Mucosa of descending colon (tissue), 3 donors: Measurements from ENCODE around the gene CALCOCO1. TPM values are rescaled to one million over a fixed set of nuclear protein-coding genes. Genes with fewer than 3 reads are reported as not detected.
A peak's percentile ranks its signal among the peaks of the same experiment; 100 is the strongest.

Source experiments
- ATAC-seq: fragments of 200-7000 bp; cut with Tn5 transposase; one replicate; pipeline ENCODE4 v1.9.1; 2020; ENCODE audit warnings: mild to moderate bottlenecking, moderate library complexity
- DNase-seq, 3 donors: peaks; one replicate each; pipeline ENCODE4 v3.0.0-alpha.2; 2020
- H3K36me3 ChIP-seq: fragments of 200-600 bp; one replicate; pipeline ENCODE4 v1.8.0; 2021; ENCODE audit warnings: low read depth, mild to moderate bottlenecking
- H3K4me1 ChIP-seq: fragments of 200-600 bp; one replicate; pipeline ENCODE4 v1.8.0; 2021; ENCODE audit warnings: low read depth, mild to moderate bottlenecking
- H3K4me3 ChIP-seq: fragments of 200-600 bp; one replicate; pipeline ENCODE4 v1.8.0; 2021; ENCODE audit warnings: mild to moderate bottlenecking
- H3K9me3 ChIP-seq: fragments of 200-600 bp; one replicate; pipeline ENCODE4 v1.8.0; 2021; ENCODE audit warnings: mild to moderate bottlenecking
- CTCF ChIP-seq: fragments of 200-600 bp; IDR thresholded peaks from one replicate; pipeline ENCODE4 v1.8.0; 2022; ENCODE audit warnings: antibody characterized with exemption, mild to moderate bottlenecking
- intact Hi-C, 2 donors: fragments of 100-400 bp; cut with DNase I in 1 of 2; cut with micrococcal nuclease in 1 of 2; formaldehyde crosslinking; loops; one replicate each; pipeline versions ENCODE4 v1.11.0 to v1.11.1; 2022; cut with DNase I, micrococcal nuclease
- total RNA-seq, 3 donors: library from RNA; stranded (reverse); fragmentation: NEBNext Ultra II Directional in 2 of 3; extraction: Animal tissue kit (Norgen Biotek cat#: 25700) in 2 of 3; gene quantifications; one replicate each; pipeline versions ENCODE4 v1.2.1 to v1.2.4, GENCODE V29; 2021 to 2023
- donor health status: DM: no; HTN: no; CAD: no; lungs with moderate emphysema.
- donor health status: DM: no; HTN: no; CAD: no.
- donor health status: DM: no; HTN: yes; CAD: no.

CALCOCO1 gene
- total RNA-seq, 3 donors from 2014 or later, result 62.2 to 235 (median 119) TPM

- DNase-seq (peak; percentile 92 to 95 (median 93)), ATAC-seq (peak; percentile 95)
- H3K36me3 ChIP-seq, result no peaks in the 10 kb centered on the region
- intact Hi-C loops, result no loop called here
- no peak overlapping the region for H3K4me3 ChIP-seq
- TF ChIP-seq CTCF, result peak; percentile 100
- H3K4me1 ChIP-seq, result peaks cover 19% of the 10 kb centered on the region
- H3K9me3 ChIP-seq, result no peaks in the 10 kb centered on the region
Observed at GRCh38 chr12:53746592-53747092, 19.4 kb upstream of the CALCOCO1 start.

- ATAC-seq (no peak), DNase-seq (no peak)
- peaks cover 8% of the 10 kb centered on the region for H3K4me1 ChIP-seq
- TF ChIP-seq CTCF, result no peak
- no peak overlapping the region for H3K4me3 ChIP-seq
- no peaks in the 10 kb centered on the region for H3K9me3 ChIP-seq
- H3K36me3 ChIP-seq, result no peaks in the 10 kb centered on the region
- intact Hi-C loops, result loop anchor here (5.0 kb wide), 1 partner anchor 42 kb away; no protein-coding TSS in a partner anchor
Observed at GRCh38 chr12:53744751-53745150, 17.5 kb upstream of the CALCOCO1 start.

- Histone ChIP-seq H3K4me1 (peaks cover 12% of the 10 kb centered on the region), H3K4me3 (no peak overlapping the region), H3K36me3 (no peaks in the 10 kb centered on the region), H3K9me3 (no peaks in the 10 kb centered on the region)
- TF ChIP-seq CTCF, result no peak
- intact Hi-C loops, result loop anchor here (5.0 kb wide), 1 partner anchor 42 kb away; no protein-coding TSS in a partner anchor
- ATAC-seq (no peak), DNase-seq (no peak)
Observed at GRCh38 chr12:53744130-53744441, 16.8 kb upstream of the CALCOCO1 start.

DNA sequence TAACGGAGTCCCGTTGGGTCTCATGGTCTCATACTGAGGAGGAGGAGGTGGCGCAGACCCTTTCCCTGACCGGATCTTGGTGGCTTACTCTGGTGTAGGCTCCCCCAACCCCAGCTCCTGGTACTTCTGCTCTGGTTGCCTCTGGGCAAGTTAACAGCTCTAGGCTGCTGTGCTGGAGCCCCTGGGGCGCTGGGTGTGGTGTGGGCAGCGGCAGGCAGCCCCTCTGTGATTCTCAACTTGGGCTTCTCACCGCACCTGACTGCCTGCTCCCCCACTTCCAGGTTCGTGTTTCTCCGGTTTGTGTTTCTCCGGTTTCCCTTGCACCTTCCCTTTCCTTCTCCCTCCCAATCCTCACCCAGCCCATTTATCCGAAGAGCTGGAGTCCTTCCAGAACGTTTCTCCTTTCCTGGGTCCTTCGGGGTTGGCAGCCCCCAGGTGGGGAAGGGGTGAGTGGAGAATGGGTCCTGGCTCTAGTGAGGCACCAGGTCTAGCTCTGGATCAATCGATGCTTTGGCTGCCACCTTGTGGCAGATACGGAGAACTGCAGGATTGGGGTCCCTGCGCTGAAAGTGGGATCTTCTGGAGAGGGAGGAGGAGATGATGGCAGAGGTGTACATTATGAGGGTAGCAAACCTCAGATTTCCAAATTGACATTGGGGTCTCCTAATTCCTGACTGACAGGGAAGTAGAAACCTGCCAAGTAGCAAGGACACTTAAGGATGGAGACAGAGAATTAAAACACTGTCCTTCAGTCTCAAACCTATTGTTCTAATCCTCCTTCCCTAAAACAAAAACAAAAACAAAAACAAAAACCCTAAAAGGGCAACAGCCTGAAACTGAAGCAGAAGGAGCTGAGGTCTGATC, 16.2 kb upstream of the CALCOCO1 start:
- ATAC-seq (peak; percentile 62), DNase-seq (peak in 2 of 3 donors; percentile 49 to 61)
- Histone ChIP-seq H3K9me3 (no peaks in the 10 kb centered on the region), H3K4me1 (peaks cover 12% of the 10 kb centered on the region), H3K4me3 (no peak overlapping the region), H3K36me3 (no peaks in the 10 kb centered on the region)
- TF ChIP-seq CTCF, result peak; percentile 90
- intact Hi-C loops, result loop anchor here (5.0 kb wide), 1 partner anchor 41 kb away; no protein-coding TSS in a partner anchor

GRCh38 chr12:53740130-53740491, 12.9 kb upstream of the CALCOCO1 start:
- Histone ChIP-seq H3K9me3 (no peaks in the 10 kb centered on the region), H3K36me3 (no peaks in the 10 kb centered on the region), H3K4me3 (no peak overlapping the region), H3K4me1 (peaks cover 6% of the 10 kb centered on the region)
- TF ChIP-seq CTCF, result no peak
- no peak for DNase-seq
- intact Hi-C loops, result loop anchor here (5.0 kb wide), 1 partner anchor 38 kb away; no protein-coding TSS in a partner anchor
- no peak for ATAC-seq
